Measurements from ENCODE around the gene MYCBPAP. TPM values are rescaled to one million over a fixed set of nuclear protein-coding genes. Genes with fewer than 3 reads are reported as not detected.

The MYCBPAP gene
- total and polyA plus RNA-seq, 7 experiments from 2014 or later, result 0.59 to 9.0 (median 5.1) TPM; not detected in 1

- Histone ChIP-seq H3K9me3 (ENCODE audit: control insufficient read depth in 2 of 3, low read length in 3 of 3) (no peaks in the 10 kb centered on the region), H3K27ac (ENCODE audit: low read depth, low read length) (peak overlapping the region; percentile 75), H3K36me3 (ENCODE audit: control insufficient read depth in 2 of 3, insufficient read depth in 3 of 3, low read length in 3 of 3) (no peaks in the 10 kb centered on the region), H3K4me1 (ENCODE audit: control insufficient read depth in 2 of 2, insufficient read depth in 2 of 2, low read length in 2 of 2) (peaks cover 10 to 14% of the 10 kb centered on the region in 2 donors), H3K27me3 (ENCODE audit: control insufficient read depth in 2 of 2, insufficient read depth in 2 of 2, low read length in 2 of 2) (no peaks in the 10 kb centered on the region), H3K4me3 (ENCODE audit: low read length) (peak overlapping the region; percentile 71)
- H3K27me3 Mint-ChIP-seq, result peaks cover 0 to 9% (median 0%) of the 10 kb centered on the region in 5 donors
- DNase-seq (no peak), ATAC-seq (no peak)
- no peaks in the 10 kb centered on the region for H3K9me3 Mint-ChIP-seq
- H3K27ac Mint-ChIP-seq, result peak overlapping the region; percentile 32 to 97 (median 82)
- H3K36me3 Mint-ChIP-seq, result peaks cover 0 to 3% (median 0%) of the 10 kb centered on the region in 5 donors
- ChIA-PET POLR2A (interaction anchor here (0.6 to 0.8 kb wide), 2 partner anchors 8 to 20 kb away, joined by 3 read pairs; no protein-coding TSS in a partner anchor), CTCF (interaction anchor here (1.2 kb wide), 1 partner anchor 30 kb away, joined by 3 read pairs; no protein-coding TSS in a partner anchor)
- intact Hi-C loops (cut with micrococcal nuclease), result loop anchor here in 1 of 2 donors (1.0 to 2.0 kb wide), 2 partner anchors 31 to 34 kb away; partner anchors contain the start of gene RSAD1
- H3K4me1 Mint-ChIP-seq, result peaks cover 0 to 48% (median 36%) of the 10 kb centered on the region in 7 donors
- peak overlapping the region; percentile 79 to 96 (median 90) for H3K4me3 Mint-ChIP-seq
Observed at GRCh38 chr17:50508573-50509460, 578 bp downstream of the MYCBPAP start.

- Histone ChIP-seq H3K4me1 (ENCODE audit: control insufficient read depth in 2 of 2, insufficient read depth in 2 of 2, low read length in 2 of 2) (peaks cover 7 to 10% of the 10 kb centered on the region in 2 donors), H3K27ac (ENCODE audit: low read depth, low read length) (no peak overlapping the region), H3K27me3 (ENCODE audit: control insufficient read depth in 2 of 2, insufficient read depth in 2 of 2, low read length in 2 of 2) (no peaks in the 10 kb centered on the region), H3K4me3 (ENCODE audit: low read length) (no peak overlapping the region), H3K36me3 (ENCODE audit: control insufficient read depth in 2 of 3, insufficient read depth in 3 of 3, low read length in 3 of 3) (no peaks in the 10 kb centered on the region), H3K9me3 (ENCODE audit: control insufficient read depth in 2 of 3, low read length in 3 of 3) (no peaks in the 10 kb centered on the region)
- Mint-ChIP-seq H3K27me3 (peaks cover 0 to 9% (median 0%) of the 10 kb centered on the region in 5 donors), H3K4me1 (peaks cover 0 to 40% (median 26%) of the 10 kb centered on the region in 7 donors), H3K36me3 (peaks cover 0 to 3% (median 0%) of the 10 kb centered on the region in 5 donors), H3K27ac (peak overlapping the region in 5 of 9 donors; percentile 19 to 89 (median 43)), H3K9me3 (no peaks in the 10 kb centered on the region), H3K4me3 (peak overlapping the region in 2 of 10 donors; percentile 17 to 74)
- peak in 4 of 9 donors; percentile 10 to 47 (median 18) for DNase-seq
- CTCF ChIA-PET, result interaction anchor here (0.9 kb wide), 1 partner anchor 36 kb away, joined by 3 read pairs; the partner anchor contains the start of gene SPATA20
- intact Hi-C loops (cut with micrococcal nuclease), result loop anchor here in 1 of 2 donors (1.0 kb wide), 3 partner anchors 31 to 356 kb away; partner anchors contain the start of gene RSAD1
- POLR2A ChIA-PET, result interaction anchor here (0.9 kb wide), 1 partner anchor 31 kb away, joined by 3 read pairs; no protein-coding TSS in a partner anchor
- peak; percentile 41 for ATAC-seq
Observed at GRCh38 chr17:50511058-50511457, 2.8 kb downstream of the MYCBPAP start.

- intact Hi-C loops (cut with micrococcal nuclease), result no loop called here
- H3K27ac ChIP-seq (ENCODE audit: low read depth, low read length), result no peak overlapping the region
- ChIA-PET POLR2A (no interaction called here), CTCF (interaction anchor here (0.6 to 1.5 kb wide), 3 partner anchors 23 to 613 kb away, joined by 3 to 5 read pairs (median 4); no protein-coding TSS in a partner anchor)
- ATAC-seq (no peak), DNase-seq (no peak)
- no peaks in the 10 kb centered on the region for H3K36me3 ChIP-seq (ENCODE audit: control insufficient read depth in 2 of 3, insufficient read depth in 3 of 3, low read length in 3 of 3)
- peaks cover 10 to 15% of the 10 kb centered on the region in 2 donors for H3K4me1 ChIP-seq (ENCODE audit: control insufficient read depth in 2 of 2, insufficient read depth in 2 of 2, low read length in 2 of 2)
- no peaks in the 10 kb centered on the region for H3K9me3 ChIP-seq (ENCODE audit: control insufficient read depth in 2 of 3, low read length in 3 of 3)
- no peaks in the 10 kb centered on the region for H3K27me3 ChIP-seq (ENCODE audit: control insufficient read depth in 2 of 2, insufficient read depth in 2 of 2, low read length in 2 of 2)
- Mint-ChIP-seq H3K4me1 (peaks cover 0 to 51% (median 33%) of the 10 kb centered on the region in 7 donors), H3K4me3 (no peak overlapping the region), H3K27me3 (peaks cover 0 to 9% (median 0%) of the 10 kb centered on the region in 5 donors), H3K36me3 (peaks cover 0 to 3% (median 0%) of the 10 kb centered on the region in 5 donors), H3K9me3 (no peaks in the 10 kb centered on the region), H3K27ac (no peak overlapping the region)
- no peak overlapping the region for H3K4me3 ChIP-seq (ENCODE audit: low read length)
Observed at GRCh38 chr17:50513495-50513894, 5.3 kb downstream of the MYCBPAP start.

DNA sequence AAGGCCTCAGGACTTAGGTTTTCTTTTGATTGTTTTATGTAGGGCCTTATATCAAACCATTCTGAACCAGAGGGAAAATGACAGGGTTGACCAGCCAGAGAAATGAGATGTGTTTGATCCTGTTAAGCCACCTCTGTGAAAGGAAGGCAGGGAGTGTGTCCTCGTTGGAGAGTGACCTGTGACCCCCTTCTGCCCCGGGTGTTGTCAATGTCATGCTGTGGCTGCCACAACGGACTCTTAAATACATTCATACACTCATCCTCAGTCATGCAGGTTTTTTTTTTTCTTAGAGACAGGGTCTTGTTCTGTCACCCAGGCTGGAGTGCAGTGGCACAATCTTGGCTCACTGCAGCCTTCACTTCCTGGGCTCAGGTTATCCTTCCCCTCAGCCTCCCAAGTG lies 6.1 kb downstream of the MYCBPAP start:
- Histone ChIP-seq H3K4me1 (ENCODE audit: control insufficient read depth in 2 of 2, insufficient read depth in 2 of 2, low read length in 2 of 2) (peaks cover 4 to 8% of the 10 kb centered on the region in 2 donors), H3K27ac (ENCODE audit: low read depth, low read length) (no peak overlapping the region), H3K4me3 (ENCODE audit: low read length) (no peak overlapping the region), H3K9me3 (ENCODE audit: control insufficient read depth in 2 of 3, low read length in 3 of 3) (no peaks in the 10 kb centered on the region), H3K27me3 (ENCODE audit: control insufficient read depth in 2 of 2, insufficient read depth in 2 of 2, low read length in 2 of 2) (no peaks in the 10 kb centered on the region), H3K36me3 (ENCODE audit: control insufficient read depth in 2 of 3, insufficient read depth in 3 of 3, low read length in 3 of 3) (no peaks in the 10 kb centered on the region)
- intact Hi-C loops (cut with micrococcal nuclease), result no loop called here
- ChIA-PET CTCF (interaction anchor here (1.5 kb wide), 1 partner anchor 11 kb away, joined by 3 read pairs; no protein-coding TSS in a partner anchor), POLR2A (no interaction called here)
- H3K27me3 Mint-ChIP-seq, result peaks cover 0 to 9% (median 0%) of the 10 kb centered on the region in 5 donors
- H3K4me1 Mint-ChIP-seq, result peaks cover 0 to 42% (median 24%) of the 10 kb centered on the region in 7 donors
- ATAC-seq (no peak), DNase-seq (no peak)
- H3K36me3 Mint-ChIP-seq, result peaks cover 0 to 3% (median 0%) of the 10 kb centered on the region in 5 donors
- H3K4me3 Mint-ChIP-seq, result no peak overlapping the region
- no peak overlapping the region for H3K27ac Mint-ChIP-seq
- no peaks in the 10 kb centered on the region for H3K9me3 Mint-ChIP-seq

- DNase-seq (no peak), ATAC-seq (no peak)
- Mint-ChIP-seq H3K27ac (no peak overlapping the region), H3K4me3 (no peak overlapping the region), H3K9me3 (no peaks in the 10 kb centered on the region), H3K27me3 (peaks cover 0 to 9% (median 0%) of the 10 kb centered on the region in 5 donors), H3K36me3 (no peaks in the 10 kb centered on the region), H3K4me1 (peaks cover 0 to 37% (median 18%) of the 10 kb centered on the region in 7 donors)
- Histone ChIP-seq H3K9me3 (ENCODE audit: control insufficient read depth in 2 of 3, low read length in 3 of 3) (no peaks in the 10 kb centered on the region), H3K4me1 (ENCODE audit: control insufficient read depth in 2 of 2, insufficient read depth in 2 of 2, low read length in 2 of 2) (peaks cover 4 to 8% of the 10 kb centered on the region in 2 donors), H3K36me3 (ENCODE audit: control insufficient read depth in 2 of 3, insufficient read depth in 3 of 3, low read length in 3 of 3) (no peaks in the 10 kb centered on the region), H3K4me3 (ENCODE audit: low read length) (no peak overlapping the region), H3K27ac (ENCODE audit: low read depth, low read length) (no peak overlapping the region), H3K27me3 (ENCODE audit: control insufficient read depth in 2 of 2, insufficient read depth in 2 of 2, low read length in 2 of 2) (no peaks in the 10 kb centered on the region)
- CTCF ChIA-PET, result interaction anchor here (1.5 kb wide), 1 partner anchor 11 kb away, joined by 3 read pairs; no protein-coding TSS in a partner anchor
- intact Hi-C loops (cut with micrococcal nuclease), result no loop called here
- POLR2A ChIA-PET, result interaction anchor here (0.5 kb wide), 1 partner anchor 112 kb away, joined by 3 read pairs; no protein-coding TSS in a partner anchor
Observed at GRCh38 chr17:50514936-50515702, 6.9 kb downstream of the MYCBPAP start.

DNA sequence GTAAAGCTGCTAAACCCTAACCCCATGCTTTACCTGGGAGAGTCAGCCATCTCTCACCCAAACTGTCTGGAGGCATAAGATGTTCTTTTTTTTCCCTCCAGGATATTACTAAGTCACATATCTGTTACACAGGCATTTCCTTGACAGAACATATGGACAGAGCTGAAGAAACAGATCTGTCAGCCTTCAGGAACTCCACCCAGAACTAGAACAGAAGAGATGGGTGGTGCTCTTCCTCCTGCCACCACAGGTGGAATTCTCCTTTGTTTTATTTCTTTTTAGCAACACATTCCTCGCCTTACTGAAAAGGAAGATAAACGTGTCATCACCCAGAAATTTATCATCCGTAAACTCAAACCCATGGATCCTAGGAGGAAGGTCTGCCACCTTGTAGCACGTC lies 8.8 kb downstream of the MYCBPAP start:
- Mint-ChIP-seq H3K4me1 (peaks cover 0 to 27% (median 12%) of the 10 kb centered on the region in 7 donors), H3K4me3 (peak overlapping the region in 7 of 10 donors; percentile 12 to 70 (median 23)), H3K27ac (peak overlapping the region in 5 of 9 donors; percentile 48 to 84 (median 56)), H3K9me3 (no peaks in the 10 kb centered on the region), H3K36me3 (no peaks in the 10 kb centered on the region), H3K27me3 (peaks cover 0 to 3% (median 0%) of the 10 kb centered on the region in 5 donors)
- no peak for DNase-seq
- Histone ChIP-seq H3K27ac (ENCODE audit: low read depth, low read length) (no peak overlapping the region), H3K4me1 (ENCODE audit: control insufficient read depth in 2 of 2, insufficient read depth in 2 of 2, low read length in 2 of 2) (peaks cover 0 to 8% of the 10 kb centered on the region in 2 donors), H3K4me3 (ENCODE audit: low read length) (no peak overlapping the region), H3K36me3 (ENCODE audit: control insufficient read depth in 2 of 3, insufficient read depth in 3 of 3, low read length in 3 of 3) (no peaks in the 10 kb centered on the region), H3K9me3 (ENCODE audit: control insufficient read depth in 2 of 3, low read length in 3 of 3) (no peaks in the 10 kb centered on the region), H3K27me3 (ENCODE audit: control insufficient read depth in 2 of 2, insufficient read depth in 2 of 2, low read length in 2 of 2) (no peaks in the 10 kb centered on the region)
- intact Hi-C loops (cut with micrococcal nuclease), result no loop called here
- POLR2A ChIA-PET, result no interaction called here
- no peak for ATAC-seq
- CTCF ChIA-PET, result interaction anchor here (1.8 kb wide), 1 partner anchor 16 kb away, joined by 7 read pairs; no protein-coding TSS in a partner anchor
